Thymus (tissue), 11 donors: Measurements from ENCODE around the gene TLR2. TPM values are rescaled to one million over a fixed set of nuclear protein-coding genes. Genes with fewer than 3 reads are reported as not detected.

Source experiments
- DNase-seq, 9 donors: peaks; one replicate each; pipeline ENCODE4 v3.0.0-alpha.2; 2013; ENCODE audit warnings: low spot score in 9 of 9, low read depth in 6 of 9, missing footprints in 1 of 9
- H3K27ac ChIP-seq, 2 donors: one replicate each; pipeline ENCODE4 v1.5.1; 2013; ENCODE audit warnings: control low read depth in 1 of 2, low read depth in 1 of 2, low read length in 1 of 2, mild to moderate bottlenecking in 1 of 2, moderate library complexity in 1 of 2
- H3K27me3 ChIP-seq, 2 donors: one replicate each; pipeline ENCODE4 v1.5.1; 2013; ENCODE audit warnings: low read length in 1 of 2; ENCODE audit not compliant: control insufficient read depth in 2 of 2, insufficient read depth in 1 of 2
- H3K36me3 ChIP-seq, 2 donors: one replicate each; pipeline ENCODE4 v1.5.1; 2013; ENCODE audit warnings: low read length in 1 of 2, mild to moderate bottlenecking in 1 of 2, moderate library complexity in 1 of 2; ENCODE audit not compliant: control insufficient read depth in 2 of 2, insufficient read depth in 2 of 2
- H3K4me1 ChIP-seq, 2 donors: one replicate each; pipeline ENCODE4 v1.5.1; 2013; ENCODE audit warnings: low read length in 2 of 2; ENCODE audit not compliant: control insufficient read depth in 2 of 2, insufficient read depth in 2 of 2
- H3K4me3 ChIP-seq, 2 donors: one replicate each; pipeline ENCODE4 v1.5.1; 2013; ENCODE audit warnings: low read length in 2 of 2, control low read depth in 1 of 2, mild to moderate bottlenecking in 1 of 2
- H3K9me3 ChIP-seq, 2 donors: one replicate each; pipeline ENCODE4 v1.5.1; 2013; ENCODE audit warnings: low read length in 1 of 2, mild to moderate bottlenecking in 1 of 2; ENCODE audit not compliant: control insufficient read depth in 2 of 2, insufficient read depth in 1 of 2
- WGBS: extraction: QIAGEN DNeasy Blood & Tissue Kit; methylation state at CpG from one replicate; pipeline ENCODE4 v1.1.7; 2013; 5-methylcytosine and 5-hydroxymethylcytosine counted together
- polyA plus RNA-seq: library from polyadenylated mRNA; stranded (reverse); fragments of 200-250 nt; gene quantifications from one replicate; pipeline ENCODE4 v1.2.3, GENCODE V29; 2013
- total RNA-seq: library from RNA; stranded (reverse); fragments of 120-200 nt; gene quantifications from one replicate; pipeline ENCODE4 v1.2.4, GENCODE V29; 2013
- donor health status: healthy.

TLR2 gene
- total and polyA plus RNA-seq, 2 donors: 6.7 to 13.6 TPM

DNA sequence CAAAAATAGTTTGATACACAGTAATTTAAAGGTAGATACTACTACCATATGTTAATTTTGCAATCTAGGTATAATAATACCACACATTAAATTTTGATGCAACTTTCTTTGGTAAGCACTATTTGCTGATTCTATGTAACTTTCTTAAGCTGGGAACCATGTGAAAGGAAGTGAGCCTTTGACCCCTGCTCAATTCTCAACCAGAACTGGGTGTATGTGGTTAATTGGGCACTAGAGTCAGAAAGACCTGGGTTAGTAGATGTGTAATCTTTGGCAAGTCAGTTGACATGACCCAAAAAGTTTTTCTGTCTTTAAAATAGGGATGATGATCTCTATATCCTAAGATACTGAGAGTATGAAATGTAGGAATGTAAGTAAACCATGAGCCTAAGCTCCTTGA lies 22.4 kb downstream of the TLR2 start:
- H3K9me3 ChIP-seq: no peaks in the 10 kb centered on the region
- peaks cover 0 to 3% of the 10 kb centered on the region in 2 donors for H3K4me1 ChIP-seq
- H3K27ac ChIP-seq: no peak overlapping the region
- no peak overlapping the region for H3K4me3 ChIP-seq
- no peak for DNase-seq
- H3K27me3 ChIP-seq: no peaks in the 10 kb centered on the region
- H3K36me3 ChIP-seq: no peaks in the 10 kb centered on the region

DNA sequence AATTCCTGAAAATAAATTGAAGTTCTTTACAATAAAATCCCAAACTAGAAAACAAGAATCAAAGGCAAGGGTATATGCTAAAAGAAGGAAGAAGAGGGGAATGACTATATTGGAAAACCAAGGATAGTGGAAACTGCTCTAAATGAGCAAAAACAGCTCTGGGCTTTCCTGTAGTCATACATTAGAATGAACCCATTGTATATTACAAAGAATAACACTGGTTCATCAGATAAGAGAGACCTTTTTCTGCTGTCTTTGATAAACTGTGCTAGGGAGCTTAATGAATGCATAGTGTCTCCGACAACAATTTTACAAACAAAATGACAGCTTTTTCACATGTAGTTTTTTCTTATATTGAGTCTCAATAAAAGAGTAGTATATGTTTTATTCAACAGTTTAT lies 26.6 kb downstream of the TLR2 start:
- Histone ChIP-seq H3K27ac (no peak overlapping the region), H3K36me3 (no peaks in the 10 kb centered on the region)

GRCh38 chr4:153713866-153714646 lies 30.0 kb downstream of the TLR2 start:
- WGBS: 93% methylated on average over 2 of the region's 2 CpGs
- DNase-seq: no peak

More for the DNA sequence above, 26.6 kb downstream of the TLR2 start:
- peaks cover 0 to 2% of the 10 kb centered on the region in 2 donors for H3K4me1 ChIP-seq
- DNase-seq: no peak
- no peaks in the 10 kb centered on the region for H3K9me3 ChIP-seq
- H3K4me3 ChIP-seq: no peak overlapping the region
- WGBS: 99% methylated on average over 1 of the region's 1 CpG
- H3K27me3 ChIP-seq: no peaks in the 10 kb centered on the region

DNA sequence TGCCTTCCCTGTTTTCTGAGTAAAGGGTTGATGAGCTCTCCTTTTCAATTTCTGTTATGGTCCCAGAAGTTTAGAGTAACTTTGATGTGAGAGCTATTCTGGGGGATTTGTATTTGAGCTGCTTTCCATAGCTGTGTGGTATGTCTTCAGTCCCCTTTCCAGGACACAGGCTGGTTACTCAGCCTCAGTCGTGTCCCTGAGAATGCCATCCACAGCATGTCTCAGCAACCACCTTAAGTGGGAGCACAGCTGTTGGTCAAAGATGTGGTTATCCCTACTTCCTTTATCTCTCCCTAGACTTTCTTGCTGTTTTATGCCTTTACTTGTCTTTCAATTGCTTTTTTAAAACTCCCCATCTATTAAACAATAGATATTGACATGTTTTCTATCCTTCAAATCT lies 38.0 kb downstream of the TLR2 start:
- Histone ChIP-seq H3K9me3 (no peaks in the 10 kb centered on the region), H3K27ac (no peak overlapping the region), H3K4me3 (no peak overlapping the region), H3K4me1 (peaks cover 0 to 6% of the 10 kb centered on the region in 2 donors), H3K27me3 (no peaks in the 10 kb centered on the region), H3K36me3 (no peaks in the 10 kb centered on the region)
- DNase-seq: no peak
- 63% methylated on average over 1 of the region's 1 CpG for WGBS

More at GRCh38 chr4:153713866-153714646, 30.0 kb downstream of the TLR2 start:
- H3K4me3 ChIP-seq: no peak overlapping the region
- no peaks in the 10 kb centered on the region for H3K4me1 ChIP-seq
- H3K9me3 ChIP-seq: no peaks in the 10 kb centered on the region
- H3K27me3 ChIP-seq: no peaks in the 10 kb centered on the region
- no peak overlapping the region for H3K27ac ChIP-seq
- no peaks in the 10 kb centered on the region for H3K36me3 ChIP-seq

- Histone ChIP-seq H3K9me3 (no peaks in the 10 kb centered on the region), H3K36me3 (no peaks in the 10 kb centered on the region), H3K27me3 (no peaks in the 10 kb centered on the region), H3K4me3 (no peak overlapping the region), H3K27ac (no peak overlapping the region), H3K4me1 (peaks cover 0 to 9% of the 10 kb centered on the region in 2 donors)
- WGBS: 89% methylated on average over 5 of the region's 5 CpGs
- no peak for DNase-seq
Observed at GRCh38 chr4:153724606-153725005, 40.5 kb downstream of the TLR2 start.

- Histone ChIP-seq H3K27me3 (no peaks in the 10 kb centered on the region), H3K4me3 (no peak overlapping the region), H3K36me3 (no peaks in the 10 kb centered on the region), H3K27ac (no peak overlapping the region), H3K4me1 (peaks cover 0 to 9% of the 10 kb centered on the region in 2 donors), H3K9me3 (no peaks in the 10 kb centered on the region)
- 95% methylated on average over 5 of the region's 5 CpGs for WGBS
- no peak for DNase-seq
Observed at GRCh38 chr4:153725136-153725830, 41.2 kb downstream of the TLR2 start.

- H3K27ac ChIP-seq: no peak overlapping the region
- H3K4me3 ChIP-seq: no peak overlapping the region
- H3K36me3 ChIP-seq: no peaks in the 10 kb centered on the region
- H3K9me3 ChIP-seq: no peaks in the 10 kb centered on the region
- no peaks in the 10 kb centered on the region for H3K27me3 ChIP-seq
- H3K4me1 ChIP-seq: peaks cover 0 to 9% of the 10 kb centered on the region in 2 donors
- no peak for DNase-seq
- WGBS: 97% methylated on average over 1 of the region's 1 CpG
Observed at GRCh38 chr4:153725831-153726154, 41.7 kb downstream of the TLR2 start.

- Histone ChIP-seq H3K4me1 (peaks cover 0 to 9% of the 10 kb centered on the region in 2 donors), H3K27ac (no peak overlapping the region), H3K9me3 (no peaks in the 10 kb centered on the region), H3K36me3 (no peaks in the 10 kb centered on the region), H3K4me3 (no peak overlapping the region), H3K27me3 (no peaks in the 10 kb centered on the region)
- no peak for DNase-seq
- 97% methylated on average over 5 of the region's 5 CpGs for WGBS
Observed at GRCh38 chr4:153728151-153728550, 44.1 kb downstream of the TLR2 start.

DNA sequence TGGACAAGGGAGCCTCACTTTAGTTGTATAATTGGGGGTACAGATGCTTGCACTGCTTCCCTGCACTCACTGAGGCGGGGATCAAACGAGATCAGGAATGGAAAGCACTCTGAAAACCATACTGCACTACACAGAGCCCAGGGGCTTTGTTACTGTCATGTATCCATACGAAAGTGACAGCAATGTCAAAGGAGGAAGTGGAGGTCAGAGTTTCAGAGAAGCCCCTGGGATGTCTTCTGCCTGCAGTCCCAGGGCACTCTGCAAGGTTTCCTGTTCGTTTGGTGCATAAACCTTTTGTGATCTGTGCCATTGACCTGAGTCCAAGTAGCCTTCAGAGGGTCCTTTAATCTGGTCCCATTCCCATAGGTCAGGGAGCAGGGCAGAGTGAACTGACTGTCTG lies 44.6 kb downstream of the TLR2 start:
- Histone ChIP-seq H3K4me3 (no peak overlapping the region), H3K36me3 (no peaks in the 10 kb centered on the region), H3K9me3 (no peaks in the 10 kb centered on the region), H3K27ac (no peak overlapping the region), H3K27me3 (no peaks in the 10 kb centered on the region), H3K4me1 (peaks cover 0 to 9% of the 10 kb centered on the region in 2 donors)
- DNase-seq: no peak
- WGBS: 83% methylated on average over 4 of the region's 4 CpGs
